Activated CD8-positive, alpha-beta memory T cell treated with anti-CD3 and anti-CD28 coated beads, Interleukin-2, amount 50 U/mL, for 4 hours (primary cell): ENCODE data around the gene WNT11.

Experiments
- DNase-seq: peaks from one replicate; pipeline ENCODE4 v3.0.0-alpha.2; 2020

WNT11 gene

DNA sequence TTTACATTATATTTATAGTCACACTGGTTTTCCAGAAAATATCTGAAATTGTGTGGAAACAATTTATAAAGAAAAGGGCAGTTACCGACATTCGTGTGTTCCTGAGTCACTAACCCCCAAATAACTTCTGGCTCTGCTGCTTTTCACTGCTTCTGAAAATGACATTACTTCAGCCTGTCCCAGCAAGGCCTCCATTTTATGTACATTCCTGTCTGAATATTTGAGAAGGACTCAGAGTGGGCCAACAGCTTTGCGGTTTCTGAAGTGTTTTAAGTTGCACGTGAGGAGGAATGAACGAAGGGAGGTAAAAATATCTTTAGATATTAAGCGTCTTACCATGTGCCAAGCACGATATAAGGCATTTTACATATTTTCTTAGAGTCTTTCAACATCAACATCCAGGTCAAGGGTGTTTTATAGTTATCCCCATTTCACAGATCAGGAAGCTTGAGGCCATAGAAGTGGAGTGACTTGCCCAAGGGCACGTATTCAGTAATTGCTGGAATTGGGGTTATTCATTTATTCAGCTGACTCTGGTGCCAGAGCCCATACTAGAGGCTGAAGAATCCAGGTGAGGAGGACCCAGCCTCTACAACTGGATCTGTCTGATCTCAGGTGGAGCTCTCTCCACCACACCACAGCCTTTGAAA lies 30.8 kb upstream of the WNT11 start:
- DNase-seq, result no peak

DNA sequence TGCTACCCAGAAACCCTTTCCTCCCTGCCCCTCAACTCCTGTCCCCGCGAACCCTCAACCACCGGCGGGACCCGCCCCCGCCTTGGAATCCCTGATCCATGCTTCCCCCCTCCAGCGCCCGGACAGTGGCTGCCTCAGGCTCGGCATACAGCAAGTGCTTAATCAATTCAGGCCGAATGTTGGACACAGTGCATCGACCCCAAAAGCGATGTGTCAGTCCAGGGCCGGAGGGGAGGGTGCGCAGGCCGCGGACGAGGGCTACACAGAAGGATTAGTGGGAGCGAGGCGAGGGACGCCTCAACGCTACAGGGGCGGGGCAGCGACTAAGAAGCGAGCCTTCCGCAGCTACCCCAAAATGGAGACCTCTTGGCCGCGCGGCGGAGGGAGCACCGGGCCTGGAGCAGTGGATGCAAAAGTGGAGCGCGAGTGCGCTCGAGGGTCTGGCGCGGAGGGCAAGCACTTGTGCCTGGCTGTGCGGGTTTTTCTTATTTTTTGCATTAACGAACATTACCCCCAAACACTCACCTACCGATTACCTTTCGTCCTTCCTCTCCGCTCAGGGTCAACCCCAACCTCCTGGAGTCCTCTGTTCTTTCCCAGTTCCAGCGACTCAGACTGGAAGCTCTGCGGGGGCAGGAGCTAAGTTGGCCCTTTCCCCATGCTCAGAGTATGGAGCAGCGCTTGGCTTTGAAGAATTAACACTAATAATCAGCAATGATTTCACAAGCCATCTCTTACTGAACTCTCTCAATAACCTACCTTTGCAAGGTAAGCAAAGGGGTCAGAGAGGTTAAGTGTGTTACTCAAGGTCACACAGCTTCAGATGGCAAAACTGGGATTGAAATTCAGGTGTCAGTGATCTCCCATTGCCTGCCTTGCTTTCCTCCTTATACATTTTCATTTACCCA lies 30.0 kb upstream of the WNT11 start:
- DNase-seq, result peak; percentile 40

DNA sequence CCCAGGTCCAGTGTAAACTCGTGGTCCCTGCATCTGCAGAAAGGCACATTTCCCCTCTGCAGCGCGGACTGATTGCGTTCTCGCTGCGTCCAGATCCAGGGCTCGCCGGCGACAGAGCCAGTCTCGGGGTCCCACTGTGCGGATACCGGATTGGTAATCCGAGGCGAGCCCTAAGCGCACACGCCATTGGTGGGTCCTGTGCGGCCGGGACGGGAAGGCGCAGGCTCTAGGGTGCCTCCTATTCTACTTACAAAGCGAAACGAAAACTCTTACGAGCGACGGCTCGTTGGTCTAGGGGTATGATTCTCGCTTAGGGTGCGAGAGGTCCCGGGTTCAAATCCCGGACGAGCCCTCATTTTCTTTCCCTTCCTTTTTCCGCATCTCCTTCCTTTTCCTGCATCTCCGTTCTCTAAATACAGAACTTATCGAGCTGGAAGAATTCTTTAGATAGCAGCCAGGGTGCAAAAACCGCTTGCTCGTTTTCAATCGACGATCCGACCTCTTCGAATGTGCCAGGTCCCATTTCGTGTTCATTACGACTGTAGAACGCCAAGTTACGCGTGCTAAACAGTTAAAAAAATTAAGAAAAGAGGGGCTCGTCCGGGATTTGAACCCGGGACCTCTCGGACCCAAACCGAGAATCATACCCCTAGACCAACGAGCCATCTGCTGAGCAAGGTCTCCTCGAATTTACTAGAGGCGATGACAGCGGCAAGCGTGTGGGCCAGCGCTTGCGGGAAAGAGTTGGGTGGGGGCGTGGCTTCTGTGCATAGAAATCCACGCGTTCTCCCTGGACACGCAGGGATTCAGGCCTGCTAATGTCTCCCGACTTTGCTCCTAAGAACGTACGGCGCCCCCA lies 29.2 kb upstream of the WNT11 start:
- peak; percentile 87 for DNase-seq

DNA sequence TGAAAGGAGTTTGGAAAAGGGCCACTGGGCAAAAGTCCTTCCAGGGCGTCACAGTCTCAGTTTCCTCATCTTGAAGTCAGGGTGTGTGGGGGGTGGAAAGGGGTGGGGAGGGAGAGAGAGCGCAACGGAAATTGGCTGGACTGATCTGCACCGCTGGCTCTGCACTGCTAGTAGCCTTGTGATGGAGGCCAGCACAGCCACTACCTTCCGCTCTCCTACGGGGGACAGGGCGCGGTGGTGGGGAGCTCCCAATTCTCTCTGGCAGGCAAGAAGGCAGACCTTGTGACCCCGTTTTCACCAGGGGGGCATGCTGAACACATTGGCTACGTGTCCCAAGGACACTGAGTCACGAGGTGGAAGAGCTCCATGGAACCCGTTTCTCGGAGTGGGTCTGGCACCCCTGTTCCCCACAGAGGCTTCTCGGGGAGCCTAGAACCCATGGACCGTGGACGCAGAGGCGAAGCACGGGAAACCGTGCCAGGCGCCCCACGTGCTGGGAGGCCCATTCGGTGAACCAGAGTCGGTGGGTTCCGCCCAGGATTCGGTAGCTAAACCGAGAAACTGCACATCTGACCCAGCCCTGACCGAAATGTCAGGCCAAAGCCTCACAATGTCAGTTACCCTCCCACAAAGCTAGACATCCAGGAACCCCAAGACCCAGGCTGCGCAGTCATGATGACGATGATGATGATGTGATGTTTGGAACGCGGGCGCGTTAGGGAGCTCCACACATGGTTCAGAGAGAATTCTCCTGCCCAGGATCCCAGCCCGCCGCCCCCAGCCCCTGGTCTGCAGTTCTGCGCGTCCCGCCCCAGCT lies 28.3 kb upstream of the WNT11 start:
- peak; percentile 27 for DNase-seq

DNA sequence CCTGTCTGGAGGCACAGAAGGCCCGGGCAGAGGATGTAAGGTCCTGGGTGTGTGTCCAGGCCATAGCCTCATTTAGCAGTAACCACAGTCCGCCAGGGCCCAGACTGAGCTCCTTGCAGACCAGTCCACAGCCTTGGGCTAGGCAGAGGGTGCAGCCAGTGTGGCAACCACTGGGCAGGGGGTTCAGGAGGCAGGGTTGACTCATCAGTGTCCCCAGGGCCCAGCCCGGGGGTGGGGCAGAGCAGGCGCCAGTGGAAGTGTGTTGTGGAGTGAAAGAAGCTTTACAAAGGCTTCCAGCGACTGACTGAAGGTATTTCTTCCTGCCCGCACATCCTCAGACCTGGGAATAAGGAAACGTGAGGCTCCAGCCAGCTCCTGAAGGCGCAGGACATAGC lies 27.7 kb upstream of the WNT11 start:
- DNase-seq, result no peak

DNA sequence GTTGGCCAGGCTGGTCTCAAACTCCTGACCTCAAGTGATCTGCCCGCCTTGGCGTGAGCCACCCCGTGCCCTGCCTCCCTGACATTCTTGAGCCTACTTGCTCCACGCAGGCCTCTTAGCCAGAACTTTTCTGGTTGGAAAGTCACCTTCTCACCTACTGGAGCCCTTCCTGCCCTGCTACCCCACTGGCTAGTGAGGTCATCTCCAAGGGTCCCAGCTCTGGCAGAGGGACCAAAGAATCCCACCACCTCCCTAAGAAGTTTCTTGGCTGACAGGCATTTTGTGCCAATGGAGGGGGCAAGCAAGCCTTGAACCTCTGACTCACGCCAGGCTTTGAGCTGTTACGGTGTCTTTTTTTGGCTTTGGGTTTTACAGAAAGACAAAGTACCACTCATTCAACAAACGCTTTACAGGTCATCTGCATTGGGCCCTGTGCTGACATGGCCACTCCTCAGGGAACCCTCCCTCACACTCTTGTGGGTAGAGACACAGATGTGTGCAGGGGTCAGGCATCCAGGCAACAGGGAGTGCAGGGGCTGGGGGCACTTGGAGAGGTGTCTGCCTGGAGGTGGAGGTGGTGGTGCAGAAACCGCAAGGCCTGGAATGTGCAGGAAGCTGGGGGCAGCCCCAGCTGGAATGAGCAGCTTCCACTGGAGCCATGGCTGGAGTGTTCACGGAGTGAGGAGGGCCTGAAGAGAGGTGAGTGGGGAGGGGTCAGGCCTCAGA lies 27.1 kb upstream of the WNT11 start:
- DNase-seq, result no peak

DNA sequence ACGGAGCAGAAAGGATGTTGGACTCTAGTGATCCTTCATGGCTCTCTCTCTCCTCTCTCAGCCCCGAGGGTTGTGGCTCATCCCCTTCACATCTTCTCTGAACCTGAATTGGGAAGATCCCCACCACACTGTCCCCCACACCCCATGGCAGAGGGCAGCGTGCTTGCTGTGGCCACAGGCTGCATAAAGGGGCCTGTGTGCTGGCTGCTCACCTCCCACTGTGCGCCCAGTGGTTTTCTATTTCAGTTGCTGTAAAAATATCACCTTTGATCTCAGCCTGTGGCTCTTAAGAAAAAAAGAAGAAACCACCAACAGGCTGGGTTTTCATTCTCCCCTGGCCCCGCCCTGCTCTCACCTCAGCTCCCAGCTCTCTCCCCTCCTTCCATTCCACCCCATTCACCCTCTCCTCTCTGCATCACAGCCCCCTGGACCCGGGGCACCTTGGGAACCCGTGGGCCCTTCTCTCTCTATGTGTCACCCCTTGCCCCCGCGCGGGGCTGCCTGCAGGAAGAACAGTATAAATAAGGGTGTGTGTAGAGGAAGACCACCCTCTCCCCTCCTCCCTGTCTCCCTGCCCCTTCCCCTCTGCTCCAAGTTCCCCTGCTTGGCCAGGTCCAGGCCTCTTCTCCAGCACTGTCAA lies 25.8 kb upstream of the WNT11 start:
- peak; percentile 46 for DNase-seq

DNA sequence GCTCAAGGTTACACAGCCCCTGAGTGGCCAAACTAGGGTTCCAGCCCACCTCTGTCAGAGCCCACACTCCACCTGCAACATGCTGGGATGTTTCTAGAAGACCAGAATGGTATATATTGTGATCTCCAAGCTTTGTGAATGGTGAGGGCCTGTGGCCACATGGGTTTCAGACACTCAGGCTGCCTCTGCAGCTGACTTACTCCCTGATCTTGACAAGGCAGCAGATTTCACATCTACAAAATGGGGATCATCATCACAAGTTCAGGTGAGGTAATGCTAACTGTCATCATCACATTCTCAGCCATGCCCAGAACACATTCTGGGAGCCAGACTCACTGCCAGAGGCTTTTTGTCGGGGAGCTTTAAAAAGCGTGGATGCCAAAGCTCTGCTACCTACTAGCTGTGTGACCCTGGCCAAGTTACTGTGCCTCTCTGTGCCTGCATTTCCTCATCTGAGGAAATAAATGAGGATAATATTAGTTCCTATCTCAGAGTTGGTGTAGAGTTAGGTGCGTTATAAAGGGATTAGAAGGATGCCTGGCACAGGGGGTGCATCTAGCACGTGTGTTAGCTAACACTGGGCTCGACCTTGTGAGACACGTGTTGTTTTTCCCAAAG lies 24.9 kb upstream of the WNT11 start:
- DNase-seq, result no peak

DNA sequence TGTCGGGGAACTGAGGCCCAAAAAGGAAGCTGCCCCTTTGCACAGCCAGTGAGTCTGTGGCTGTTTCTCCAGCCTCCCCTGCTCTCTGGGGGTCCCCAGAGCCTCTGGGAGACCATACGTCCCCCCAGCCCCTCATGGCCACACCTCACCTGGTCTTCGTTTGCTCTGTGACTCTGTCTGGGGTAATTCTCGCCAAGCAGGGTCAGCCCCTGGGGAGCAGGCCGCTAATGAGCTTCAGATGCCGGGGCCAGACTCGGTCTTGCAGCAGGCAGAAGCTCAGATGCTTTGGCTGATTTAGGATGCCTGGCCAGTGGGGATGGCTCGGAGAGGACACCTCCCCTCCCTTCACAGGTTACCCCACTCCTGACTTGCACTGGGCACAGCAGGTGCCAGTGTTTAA lies 24.1 kb upstream of the WNT11 start:
- no peak for DNase-seq

DNA sequence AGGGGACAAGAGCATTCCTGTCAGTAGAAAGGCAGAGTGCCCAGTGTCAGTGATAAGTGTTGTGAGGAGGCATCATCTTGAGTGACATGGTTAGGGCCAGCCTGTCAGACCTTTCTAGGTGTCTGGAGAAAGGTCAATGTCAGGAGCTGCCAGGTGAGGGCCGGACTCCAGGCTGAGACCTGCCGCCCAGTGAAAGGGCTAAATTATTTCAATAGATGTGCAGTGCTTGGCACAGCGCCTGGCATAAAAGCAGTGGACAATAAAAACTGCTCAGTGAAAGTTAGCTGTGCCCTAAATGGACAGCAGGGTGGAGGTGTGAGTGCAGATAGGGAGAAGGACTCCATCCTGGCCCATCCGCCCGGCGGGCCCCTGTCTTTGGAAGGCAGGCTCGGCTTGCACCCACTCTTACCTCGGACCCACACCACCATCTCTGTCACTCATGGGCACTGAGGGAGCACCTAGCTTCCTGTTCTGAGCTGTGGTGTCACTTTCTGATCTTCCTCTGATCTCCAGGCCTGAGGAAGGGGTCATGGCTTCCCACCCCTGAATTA lies 23.5 kb upstream of the WNT11 start:
- DNase-seq, result no peak

DNA sequence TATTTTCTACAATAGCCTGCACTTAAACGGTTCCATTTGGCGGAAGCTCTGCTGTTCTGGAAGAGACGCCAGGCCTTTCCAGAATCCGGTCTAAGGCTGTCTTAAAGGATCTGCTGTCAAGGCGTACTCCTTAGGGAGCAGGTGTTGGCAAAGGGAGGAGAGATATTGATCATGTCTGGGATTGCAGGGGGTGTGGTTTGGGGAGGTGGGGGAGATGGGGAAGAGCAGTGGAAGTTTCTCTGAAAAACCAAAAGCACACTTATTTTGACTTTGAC lies 22.5 kb upstream of the WNT11 start:
- no peak for DNase-seq

DNA sequence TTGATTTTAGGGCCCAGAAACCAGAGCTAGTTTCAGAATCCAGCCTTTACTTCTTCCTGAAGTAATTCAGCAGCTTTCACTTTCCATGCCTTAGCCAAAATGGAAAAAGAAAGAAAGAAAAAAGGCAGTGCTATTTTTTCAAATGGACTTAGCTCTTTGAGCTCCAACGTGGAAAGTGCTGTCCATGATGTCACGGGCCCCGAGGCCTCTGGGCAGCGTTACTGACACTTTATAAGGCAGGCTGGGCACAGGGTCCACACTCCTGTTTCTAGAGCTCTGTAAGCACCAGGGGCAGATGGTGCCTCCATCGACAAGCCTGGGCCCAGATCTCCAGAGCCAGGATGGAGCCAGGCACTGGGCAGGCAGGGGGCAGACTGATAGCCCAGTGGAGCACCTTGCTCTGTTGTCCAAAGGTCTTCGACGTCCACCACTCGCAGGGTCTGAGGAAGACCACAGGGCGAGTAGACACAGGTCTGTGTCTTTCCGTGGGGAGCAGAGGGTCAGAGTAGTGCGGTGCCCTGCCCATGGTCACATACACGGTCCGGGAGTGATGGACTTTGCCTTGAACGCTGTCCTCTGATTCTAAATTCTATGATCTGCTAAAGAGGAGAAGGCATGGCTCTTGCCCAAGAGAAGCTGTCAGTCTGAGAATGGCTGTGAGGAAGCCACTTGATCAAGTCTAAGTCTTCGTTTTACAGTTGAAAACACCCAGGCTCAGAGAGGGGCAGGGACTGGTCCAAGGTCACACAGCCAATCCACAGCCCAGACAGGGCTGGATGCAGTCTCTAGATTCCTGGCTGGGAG lies 22.0 kb upstream of the WNT11 start:
- no peak for DNase-seq

DNA sequence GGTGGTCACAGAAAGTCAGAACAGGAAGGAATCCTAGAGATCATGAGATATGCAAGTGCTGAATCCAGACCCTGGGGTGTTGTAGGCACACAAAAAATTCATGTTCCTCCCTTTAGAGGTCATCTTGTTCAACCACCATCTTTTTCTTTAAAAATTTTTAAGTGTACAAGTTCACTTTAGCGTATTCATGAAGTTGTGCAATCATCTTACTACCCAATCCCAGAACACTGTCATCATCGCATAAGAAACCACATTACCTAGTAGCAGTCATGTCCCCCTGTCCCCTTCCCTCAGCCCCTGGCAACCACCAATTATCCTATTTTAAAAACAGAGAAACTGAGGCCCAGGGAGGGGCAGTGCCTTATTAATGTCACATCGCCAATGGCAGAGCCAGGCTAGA lies 20.3 kb upstream of the WNT11 start:
- DNase-seq, result no peak

DNA sequence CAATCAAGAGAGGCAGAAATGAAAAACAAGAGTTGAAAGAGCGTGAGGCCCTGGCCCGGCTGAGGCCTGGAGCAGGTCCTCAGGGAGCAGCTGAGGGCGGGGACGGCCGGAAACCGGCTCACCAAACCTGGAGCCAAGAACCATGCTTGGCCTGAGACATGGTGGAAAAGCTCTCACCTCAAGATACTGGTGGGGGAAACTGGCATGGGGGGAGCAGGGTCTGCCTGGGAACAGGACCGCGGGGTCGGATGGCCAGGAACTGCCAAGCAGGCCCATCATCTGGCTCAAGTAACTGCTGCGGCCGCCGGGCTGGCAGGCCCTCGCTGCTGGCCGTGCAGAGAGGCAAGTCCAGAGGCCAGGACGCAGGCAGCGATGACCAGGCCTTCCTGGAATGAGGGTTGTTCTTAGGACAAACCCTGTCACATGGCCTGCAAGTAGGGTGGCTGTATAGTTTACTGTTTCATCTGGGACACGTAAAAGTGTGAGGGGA lies 18.9 kb upstream of the WNT11 start:
- no peak for DNase-seq

DNA sequence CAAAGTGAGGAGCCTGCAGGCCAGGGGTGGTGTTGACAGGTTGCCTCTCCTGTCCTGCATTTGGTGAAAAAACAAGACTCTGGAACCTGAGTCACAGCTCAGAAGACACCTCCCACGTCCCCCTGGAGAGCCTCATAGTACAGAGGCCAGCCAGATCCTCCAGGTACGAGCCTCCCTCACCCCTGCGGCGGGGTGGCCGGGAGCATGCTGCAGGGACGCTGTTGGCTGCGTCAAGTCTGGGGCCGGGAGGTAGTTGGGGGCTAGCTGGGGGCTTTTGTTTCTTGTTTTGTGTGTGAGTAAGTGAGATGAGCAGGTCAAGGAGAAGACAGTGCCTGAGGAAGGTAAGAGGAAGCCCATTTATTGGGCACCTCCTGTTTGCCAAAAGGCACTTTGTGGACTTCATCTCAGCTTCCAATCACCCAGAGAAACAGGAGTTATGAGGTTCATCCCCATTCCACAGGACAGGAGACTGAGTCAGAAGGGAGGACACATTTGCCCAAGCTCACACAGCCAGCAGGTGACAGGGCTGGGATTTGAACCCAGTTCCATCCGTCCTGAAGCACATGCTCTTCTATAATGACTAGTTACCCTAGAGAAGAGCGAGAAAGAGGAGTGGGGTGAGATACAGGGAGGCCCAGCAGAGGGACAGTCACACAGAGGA lies 18.3 kb upstream of the WNT11 start:
- DNase-seq, result no peak

DNA sequence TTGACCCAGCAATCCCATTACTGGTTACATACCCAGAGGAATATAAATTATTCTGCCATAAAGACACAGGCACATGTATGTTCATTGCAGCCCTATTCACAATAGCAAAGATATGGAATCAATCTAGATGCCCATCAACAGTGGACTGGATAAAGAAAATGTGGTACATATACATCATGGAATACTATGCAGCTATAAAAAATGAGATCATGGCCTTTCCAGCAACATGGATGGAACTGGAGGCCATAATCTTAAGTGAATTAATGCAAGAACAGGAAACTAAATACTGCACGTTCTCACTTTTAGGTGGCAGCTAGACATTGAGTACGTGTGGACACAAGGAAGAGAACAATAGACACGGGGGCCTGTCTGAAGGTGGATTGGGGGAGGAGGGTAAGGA lies 15.1 kb upstream of the WNT11 start:
- DNase-seq, result no peak

DNA sequence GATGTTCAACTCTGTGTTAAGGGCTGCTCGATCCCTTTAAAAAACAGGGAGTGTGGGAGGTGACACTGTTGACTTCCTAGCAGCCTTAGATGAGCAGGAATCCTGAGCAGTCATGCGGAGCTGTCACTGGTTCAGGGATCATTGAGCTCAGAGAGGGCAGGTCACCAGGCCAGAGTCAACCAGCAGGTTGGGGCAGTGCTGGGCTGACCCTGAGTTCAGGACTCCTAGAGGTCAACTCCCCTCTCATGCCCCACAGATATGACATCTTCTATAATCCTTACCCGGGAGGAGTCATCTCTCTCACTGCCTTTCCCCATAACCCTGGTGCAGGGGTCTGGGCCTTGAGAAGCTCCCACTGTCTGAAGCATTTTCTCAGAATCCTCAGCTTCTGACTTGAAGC lies 12.9 kb upstream of the WNT11 start:
- DNase-seq, result no peak

DNA sequence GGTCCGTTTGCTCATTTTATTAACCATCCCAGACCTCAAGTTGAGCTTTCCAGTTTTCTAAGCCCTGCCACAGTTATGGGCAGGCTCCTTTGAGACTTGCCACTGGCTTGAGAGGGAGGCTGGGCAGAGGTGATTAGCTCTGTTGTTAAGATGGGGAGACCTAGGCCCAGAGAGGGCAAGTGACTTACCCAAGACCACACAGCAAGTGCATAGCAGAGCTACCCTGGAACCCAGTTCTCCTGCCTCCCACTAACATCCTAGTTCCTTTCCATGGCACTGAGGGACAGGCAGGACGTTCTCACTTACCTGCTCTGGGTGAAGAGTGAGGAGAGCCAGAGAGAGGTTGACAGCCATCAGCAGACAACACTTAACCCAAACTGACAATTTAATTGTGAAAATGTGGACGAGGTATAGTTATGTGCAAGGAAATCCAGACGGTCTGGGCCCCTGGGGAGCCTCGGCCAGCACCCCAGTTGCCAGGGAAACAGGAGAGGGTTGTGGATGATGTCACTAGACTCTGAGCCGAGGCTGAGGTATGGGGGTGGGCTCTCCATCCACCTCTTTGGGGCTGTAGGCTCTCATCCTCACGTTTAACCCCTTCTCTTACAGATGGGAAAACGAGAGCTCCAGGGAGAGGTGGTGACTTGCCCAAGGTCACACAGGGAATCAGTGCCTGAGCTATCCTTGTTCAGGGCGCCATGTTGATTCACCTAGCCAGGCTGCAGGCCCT lies 12.3 kb upstream of the WNT11 start:
- DNase-seq, result no peak
